NT2/D1 (cell line): ENCODE measurements around the gene MPG.

ENCODE experiments used
- YY1 ChIP-seq: IDR thresholded peaks from 2 replicates; pipeline ENCODE4 v1.6.1; 2011; ENCODE audit not compliant: insufficient read length, insufficient read depth
- ZNF274 ChIP-seq: IDR thresholded peaks from 2 replicates; pipeline ENCODE4 v1.6.1; 2011; ENCODE audit warnings: mild to moderate bottlenecking, low read depth, low read length

- TF ChIP-seq ZNF274 (no peak), YY1 (no peak)
These were observed 34.3 kb downstream of the MPG start for GRCh38 chr16:112153-112840.
